UCSD-AML1 (cell line): ENCODE measurements around the gene BNC1.
"Not testable (repeated sequence)": the region's sequence is repeated elsewhere in the genome, so short reads cannot be mapped to it uniquely, and the experiment has no call there.

Source experiments
- DNase-seq: peaks from one replicate; lab custom pipeline; 2025; ENCODE audit not compliant: unreplicated experiment; lab: John Stamatoyannopoulos, UW

BNC1 gene

DNA sequence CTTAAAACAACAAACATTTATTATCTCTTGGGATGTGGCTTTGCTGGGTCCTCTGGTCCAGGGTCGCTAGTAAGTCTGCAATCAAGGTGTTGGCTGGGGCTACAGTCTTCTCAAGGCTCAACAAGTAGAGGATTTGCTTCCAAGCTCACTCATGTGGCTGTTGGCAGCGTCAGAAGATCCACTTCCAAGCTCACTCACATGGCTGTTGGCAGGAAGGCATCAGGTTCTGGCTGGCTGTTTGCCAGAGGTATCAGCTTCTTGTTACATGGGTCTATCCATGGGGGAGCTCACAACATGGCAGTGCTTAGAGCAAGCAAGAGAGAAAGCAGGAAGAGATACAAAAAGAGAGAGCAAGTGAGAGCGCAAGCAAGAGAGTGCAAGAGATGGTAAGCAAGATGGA lies 15.0 kb upstream of the BNC1 start:
- DNase-seq, result no peak

DNA sequence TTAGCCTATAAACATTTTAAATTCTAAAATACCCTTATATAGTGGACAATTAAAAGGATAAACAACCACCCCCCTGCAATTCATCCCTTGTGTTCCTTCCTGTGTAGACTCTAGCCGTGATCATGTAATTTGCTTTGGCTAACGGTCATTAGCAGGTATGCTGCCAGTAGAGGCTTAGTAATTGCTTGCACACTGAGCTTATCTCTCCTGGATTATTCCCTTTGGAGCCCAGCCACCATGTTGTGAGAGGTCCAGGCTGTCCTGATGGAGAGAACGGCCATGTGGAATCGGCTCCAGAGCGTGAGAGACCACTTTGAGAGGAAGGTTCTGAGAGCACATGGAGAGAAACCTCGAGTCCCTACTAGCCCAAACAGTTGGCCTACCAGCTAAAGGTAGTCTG lies 11.0 kb upstream of the BNC1 start:
- no peak for DNase-seq

- DNase-seq, result no peak
Observed at GRCh38 chr15:83293201-83293600, 8.7 kb upstream of the BNC1 start.

- no peak for DNase-seq
Observed at GRCh38 chr15:83292317-83292716, 7.9 kb upstream of the BNC1 start.

- DNase-seq, result no peak
Observed at GRCh38 chr15:83290236-83290635, 5.8 kb upstream of the BNC1 start.

DNA sequence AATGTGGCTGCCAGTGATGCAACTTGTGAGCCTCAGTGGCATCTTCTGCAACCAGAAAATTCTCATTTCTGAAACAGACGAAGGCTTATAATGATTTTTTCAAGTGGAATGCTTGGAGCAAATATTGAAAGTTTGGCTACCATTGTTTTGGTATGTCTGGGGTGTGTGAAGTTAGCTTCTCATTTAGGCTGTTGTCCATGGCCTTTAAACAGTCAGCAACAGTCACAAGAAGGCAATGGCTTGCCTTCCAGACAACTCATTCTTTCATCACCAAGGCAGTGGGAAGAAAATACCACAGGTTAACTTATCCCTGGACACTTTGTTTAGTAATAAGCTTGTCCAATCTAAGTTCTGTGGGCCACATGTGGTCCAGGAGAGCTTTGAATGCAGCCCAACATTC lies 4.7 kb upstream of the BNC1 start:
- DNase-seq, result no peak

DNA sequence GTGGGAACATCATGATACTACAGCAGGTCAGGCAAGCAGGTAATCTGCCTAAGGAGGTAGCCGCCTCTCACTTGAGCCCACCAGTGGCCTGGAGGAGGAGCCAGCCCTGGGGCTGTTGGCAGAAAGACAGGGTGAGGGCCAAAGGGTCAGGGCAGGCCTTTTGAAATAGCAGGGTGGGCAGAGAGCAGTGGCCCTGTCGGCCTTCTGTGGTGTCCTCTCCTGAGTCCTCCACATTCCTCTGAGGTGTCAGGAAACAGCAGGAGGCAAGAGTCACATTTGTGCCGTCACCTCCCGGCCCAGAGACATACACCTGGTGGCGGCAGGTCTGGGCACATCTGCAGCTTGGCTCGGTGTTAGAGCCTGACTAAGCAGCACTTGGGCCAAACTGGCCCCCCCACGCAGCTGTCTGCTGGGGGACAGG lies 3.9 kb upstream of the BNC1 start:
- DNase-seq, result no peak

GRCh38 chr15:83287541-83288027 lies 3.1 kb upstream of the BNC1 start:
- DNase-seq, result no peak

GRCh38 chr15:83285979-83286553 lies 1.6 kb upstream of the BNC1 start:
- no peak for DNase-seq

DNA sequence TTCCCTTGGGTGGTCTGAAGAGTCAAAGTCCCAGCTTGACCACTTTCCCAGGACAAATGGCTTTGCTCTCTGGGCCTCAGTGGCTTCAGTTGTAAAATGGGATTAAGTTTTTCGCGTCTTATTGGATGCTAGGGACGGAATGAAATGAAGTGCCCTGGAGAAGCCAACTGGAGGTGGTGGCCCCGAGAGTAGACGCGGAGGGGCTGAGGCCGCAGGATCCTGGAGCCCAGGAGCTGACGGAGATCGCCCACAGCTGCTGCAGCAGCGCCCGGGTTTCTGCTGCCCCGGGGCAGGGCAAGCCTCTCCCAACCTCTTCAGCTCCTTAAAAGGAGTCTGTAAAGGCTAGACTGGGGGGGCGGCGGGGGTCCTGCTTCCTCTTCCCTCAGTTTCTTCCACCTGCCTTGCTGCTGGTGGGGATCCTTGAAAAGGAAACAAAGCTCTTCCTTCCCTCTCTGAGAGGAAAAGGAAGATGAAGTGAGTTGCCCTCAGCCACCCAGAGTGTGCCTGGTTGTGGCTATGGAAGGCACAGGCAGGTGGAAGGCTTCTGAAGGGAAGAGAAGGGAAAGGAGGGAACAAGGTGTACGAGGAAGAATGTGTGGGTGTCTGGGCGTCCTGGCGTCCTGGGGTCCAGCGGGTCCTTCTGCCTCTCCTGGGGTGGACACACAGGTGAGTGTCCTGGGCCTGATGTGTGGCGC lies 967 bp upstream of the BNC1 start:
- no peak for DNase-seq

GRCh38 chr15:83283813-83284558 lies 478 bp downstream of the BNC1 start:
- no peak for DNase-seq

DNA sequence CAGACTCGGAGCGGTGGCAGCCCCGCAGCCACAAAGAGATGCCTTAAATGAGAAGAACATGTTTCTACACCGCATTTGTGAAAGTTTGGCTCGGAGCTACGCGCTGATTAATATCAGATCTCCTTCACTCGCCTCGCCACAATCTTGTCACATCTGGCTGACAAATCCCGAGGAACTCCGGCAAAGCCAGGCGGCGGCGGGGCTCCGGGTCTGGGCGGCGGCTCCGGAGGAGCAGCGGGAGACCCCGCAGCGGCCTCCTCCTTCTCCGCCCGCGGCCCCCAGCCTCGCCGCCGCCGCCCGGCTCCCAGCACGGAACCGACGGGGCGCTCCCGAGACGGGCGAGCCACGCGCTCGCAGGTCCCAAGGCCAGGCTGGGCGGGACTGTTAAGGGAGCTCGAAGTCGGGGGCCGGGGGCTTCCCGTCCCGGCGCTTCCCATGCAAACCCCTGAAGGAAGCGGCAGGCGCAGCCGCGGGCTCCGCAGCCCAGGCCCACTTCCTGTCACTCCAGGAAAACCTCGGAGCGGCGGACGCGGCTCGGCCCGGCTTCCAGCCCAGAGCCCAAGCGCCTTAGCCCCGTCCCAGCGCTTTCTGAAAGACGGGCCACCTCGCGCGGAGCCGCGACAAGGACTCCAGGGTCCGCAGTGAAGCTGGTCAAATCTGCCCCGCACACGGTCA lies 1.2 kb downstream of the BNC1 start:
- DNase-seq, result no peak

GRCh38 chr15:83282776-83283137 lies 1.7 kb downstream of the BNC1 start:
- no peak for DNase-seq

DNA sequence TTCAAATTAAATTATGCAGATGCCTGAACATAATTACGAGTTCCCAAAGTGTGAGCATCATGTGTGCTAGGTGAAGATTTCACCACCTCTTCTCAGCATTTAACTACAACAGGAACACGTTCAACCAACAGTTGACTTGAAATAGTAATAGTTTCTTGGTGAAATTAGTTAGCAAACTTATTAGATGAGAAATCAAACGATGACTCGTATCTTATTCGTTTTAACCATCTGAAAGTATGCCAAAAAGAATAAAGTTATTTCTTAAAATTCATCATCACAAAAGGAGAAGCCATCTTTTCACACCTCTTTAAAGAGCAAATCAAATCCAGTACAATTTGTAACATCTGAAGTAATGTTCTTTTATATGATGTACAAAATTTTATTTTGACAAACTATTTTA lies 2.3 kb downstream of the BNC1 start:
- DNase-seq, result no peak

GRCh38 chr15:83278191-83278590 lies 6.3 kb downstream of the BNC1 start:
- DNase-seq, result no peak

DNA sequence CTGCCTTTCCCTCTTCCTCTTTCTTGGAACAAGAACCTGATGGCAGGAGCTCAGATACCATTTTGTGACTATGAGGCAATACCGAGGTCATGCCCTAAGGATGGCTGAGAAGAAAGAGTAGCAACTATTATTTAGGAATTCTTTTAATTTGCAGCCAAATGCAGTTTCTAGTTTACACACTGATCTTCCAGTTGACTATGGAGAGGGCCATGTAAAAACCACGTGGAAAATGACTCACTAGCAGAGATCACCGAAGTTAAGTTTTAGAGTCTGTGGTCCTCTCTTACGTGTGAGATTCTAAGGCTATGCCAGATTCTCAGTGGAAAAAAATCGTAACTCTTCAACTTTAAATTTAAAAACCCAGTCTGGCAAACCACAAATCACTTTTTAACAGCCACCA lies 7.8 kb downstream of the BNC1 start:
- no peak for DNase-seq

DNA sequence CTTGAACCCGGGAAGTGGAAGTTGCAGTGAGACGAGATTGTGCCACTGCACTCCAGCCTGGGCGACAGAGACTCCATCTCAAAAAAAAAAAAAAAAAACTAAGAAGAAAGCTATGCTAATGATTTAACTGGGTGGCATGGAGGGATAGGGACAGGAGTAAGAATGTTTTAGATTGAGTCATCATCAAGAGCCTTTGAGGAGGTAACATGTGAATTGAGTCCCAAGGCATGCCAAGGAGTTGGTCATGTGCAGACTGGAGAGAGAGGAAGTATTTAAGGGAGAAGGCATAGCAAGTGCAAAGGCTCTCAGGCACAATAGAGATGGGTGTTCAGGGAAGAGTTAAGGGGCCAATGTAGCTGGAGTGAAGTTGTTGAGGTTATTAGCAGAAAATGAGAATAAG lies 9.1 kb downstream of the BNC1 start:
- DNase-seq, result no peak

DNA sequence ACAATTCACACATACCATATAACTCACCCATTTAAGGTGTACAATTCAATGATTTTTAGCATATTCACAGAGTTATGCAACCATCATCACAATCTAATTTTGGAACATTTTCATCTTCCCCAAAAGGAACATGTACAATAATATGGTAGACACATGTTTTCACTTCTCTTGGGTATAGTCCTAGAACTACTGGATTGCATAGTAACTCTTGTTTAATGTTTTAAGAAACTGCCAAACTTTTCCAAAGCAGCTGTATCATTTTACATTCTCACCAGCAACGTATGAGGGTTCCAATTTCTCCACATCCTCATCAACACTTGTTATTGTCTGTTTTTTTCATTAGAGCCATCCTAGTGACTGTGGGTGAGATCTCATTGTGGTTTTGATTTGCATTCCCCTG lies 14.3 kb downstream of the BNC1 start:
- DNase-seq, result no peak

- no peak for DNase-seq
Observed at GRCh38 chr15:83268147-83268546, 16.3 kb downstream of the BNC1 start.

DNA sequence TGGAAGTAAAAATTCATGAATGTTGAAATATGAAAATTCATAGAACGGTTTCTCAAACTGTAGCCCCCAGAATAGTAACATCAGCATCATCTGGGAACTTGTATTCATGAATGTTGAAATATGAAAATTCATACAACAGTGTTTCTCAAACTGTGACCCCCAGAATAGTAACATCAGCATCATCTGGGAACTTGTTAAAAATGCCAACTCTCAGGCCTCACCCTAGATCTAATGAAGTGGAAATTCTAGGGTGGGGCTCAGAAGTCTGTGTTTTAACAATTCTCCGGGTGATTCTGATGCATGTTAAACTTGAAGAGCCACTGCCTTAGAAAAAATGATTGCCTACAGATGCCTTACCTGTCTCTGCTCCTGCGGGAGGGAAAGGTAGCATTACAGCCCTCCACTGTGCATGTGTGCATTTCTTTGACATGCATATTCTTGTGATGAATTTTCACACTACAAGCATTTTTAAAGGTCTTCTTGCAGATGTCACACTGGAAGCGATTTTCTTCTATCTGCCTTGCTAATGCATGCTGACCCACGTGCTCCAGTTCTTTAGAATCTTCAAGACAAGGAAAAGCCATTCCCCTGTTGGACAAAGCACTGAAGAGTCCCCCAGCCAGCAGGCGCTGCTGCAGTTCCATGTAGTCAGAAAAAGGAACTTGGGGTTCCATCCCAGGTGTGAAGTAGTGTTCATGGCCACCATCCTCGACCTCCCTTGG lies 21.7 kb downstream of the BNC1 start:
- no peak for DNase-seq

GRCh38 chr15:83262181-83262580 lies 22.3 kb downstream of the BNC1 start:
- DNase-seq, result not testable (repeated sequence)
